Neural cell (in vitro differentiated cells): Measurements from ENCODE around the gene ILRUN. TPM values are rescaled to one million over a fixed set of nuclear protein-coding genes. Genes with fewer than 3 reads are reported as not detected.

ENCODE experiments used
- H2AFZ ChIP-seq: fragments of 200-600, 300-800 bp; sonication (generic), shearing (Covaris generic); 2 replicates; pipeline ENCODE4 v1.6.0; 2014; ENCODE audit warnings: low read depth, mild to moderate bottlenecking, antibody characterized with exemption, low read length, moderate library complexity
- H3F3A ChIP-seq: fragments of 200-600 bp; shearing (Covaris generic); 2 replicates; pipeline ENCODE4 v1.6.1; 2016; ENCODE audit warnings: mild to moderate bottlenecking, moderate library complexity, mixed read lengths, antibody characterized with exemption, low read length; ENCODE audit not compliant: insufficient read depth, poor library complexity, severe bottlenecking
- H3K27ac ChIP-seq: fragments of 200-600, 300-800 bp; sonication (generic), shearing (Covaris generic); 2 replicates; pipeline ENCODE4 v1.5.1; 2014; ENCODE audit warnings: mild to moderate bottlenecking, low read length, moderate library complexity
- H3K27me3 ChIP-seq: fragments of 300-800, 200-600 bp; sonication (generic), shearing (Covaris generic); 2 replicates; pipeline ENCODE4 v1.6.0; 2014; ENCODE audit warnings: mild to moderate bottlenecking, low read depth, low read length, moderate library complexity; ENCODE audit not compliant: insufficient read depth
- H3K36me3 ChIP-seq: fragments of 300-800, 200-600 bp; sonication (generic), shearing (Covaris generic); 2 replicates; pipeline ENCODE4 v1.5.1; 2014; ENCODE audit warnings: mild to moderate bottlenecking, antibody characterized with exemption, low read length, moderate library complexity; ENCODE audit not compliant: insufficient read depth
- H3K4me2 ChIP-seq: fragments of 300-800, 200-600 bp; sonication (generic), shearing (Covaris generic); 2 replicates; pipeline ENCODE4 v1.6.0; 2014; ENCODE audit warnings: mild to moderate bottlenecking, low read length
- H3K4me3 ChIP-seq: fragments of 300-800, 200-600 bp; sonication (generic), shearing (Covaris generic); 2 replicates; pipeline ENCODE4 v1.5.1; 2014; ENCODE audit warnings: mild to moderate bottlenecking, low read length, moderate library complexity
- H3K79me2 ChIP-seq: fragments of 200-600 bp; shearing (Covaris generic); replicated peaks from 2 replicates; pipeline ENCODE4 v1.6.0; 2014; ENCODE audit warnings: mild to moderate bottlenecking, low read length, moderate library complexity; ENCODE audit not compliant: insufficient read depth
- H3K9ac ChIP-seq: fragments of 300-800, 200-600 bp; sonication (generic), shearing (Covaris generic); 2 replicates; pipeline ENCODE4 v1.6.1; 2016; ENCODE audit warnings: mild to moderate bottlenecking, low read length, mixed read lengths
- H3K9me2 ChIP-seq: fragments of 200-600 bp; shearing (Covaris generic); 2 replicates; pipeline ENCODE4 v1.6.1; 2016; ENCODE audit warnings: mild to moderate bottlenecking, low read length, mixed read lengths; ENCODE audit not compliant: insufficient read depth
- H3K9me3 ChIP-seq: fragments of 200-600, 300-800 bp; sonication (generic), shearing (Covaris generic); 2 replicates; pipeline ENCODE4 v1.6.1; 2016; ENCODE audit warnings: mild to moderate bottlenecking, mixed run types, low read length, moderate library complexity, mixed read lengths
- H4K20me1 ChIP-seq: fragments of 200-600 bp; shearing (Covaris generic); 2 replicates; pipeline ENCODE4 v1.6.1; 2016; ENCODE audit warnings: mild to moderate bottlenecking, mixed run types; ENCODE audit not compliant: insufficient read depth
- EP300 ChIP-seq: fragments of 450-650 bp; conservative IDR thresholded peaks from 2 replicates; pipeline ENCODE4 v1.6.1; 2014; ENCODE audit warnings: antibody characterized with exemption, mild to moderate bottlenecking, moderate library complexity; ENCODE audit not compliant: poor library complexity, severe bottlenecking
- EZH2 ChIP-seq: fragments of 200-600, 300-800 bp; shearing (Covaris generic), sonication (generic); IDR thresholded peaks from 2 replicates; pipeline ENCODE4 v1.6.1; 2014; ENCODE audit warnings: antibody characterized with exemption, low read length, borderline replicate concordance, mild to moderate bottlenecking; ENCODE audit not compliant: insufficient read depth, poor library complexity, severe bottlenecking
- MXI1 ChIP-seq: fragments of 450-650 bp; conservative IDR thresholded peaks from 2 replicates; pipeline ENCODE4 v1.6.1; 2014; ENCODE audit warnings: antibody characterized with exemption, mild to moderate bottlenecking; ENCODE audit not compliant: poor library complexity, severe bottlenecking
- POLR2AphosphoS5 ChIP-seq: IDR thresholded peaks from 2 replicates; pipeline ENCODE4 v1.6.1; 2012
- RAD21 ChIP-seq: fragments of 450-650 bp; conservative IDR thresholded peaks from 2 replicates; pipeline ENCODE4 v1.6.1; 2014; ENCODE audit warnings: antibody characterized with exemption, mild to moderate bottlenecking, moderate library complexity
- SMC3 ChIP-seq: fragments of 450-650 bp; conservative IDR thresholded peaks from 2 replicates; pipeline ENCODE4 v1.6.1; 2014; ENCODE audit warnings: antibody characterized with exemption, mild to moderate bottlenecking, moderate library complexity; ENCODE audit not compliant: poor library complexity
- polyA plus RNA-seq: library from polyadenylated mRNA; depleted of rRNA; stranded (reverse); fragments of >200 nt; gene quantifications from 2 replicates; pipeline ENCODE4 v1.2.3, GENCODE V29; 2014
- TF ChIP-seq, protein P1 (sequence below): IDR thresholded peaks from 2 replicates; pipeline ENCODE4 v1.6.1; 2012; ENCODE audit warnings: borderline replicate concordance
- TF ChIP-seq, protein P2 (sequence below): fragments of 450-650 bp; IDR thresholded peaks from 2 replicates; pipeline ENCODE4 v1.5.1; 2014; ENCODE audit warnings: antibody characterized with exemption, mild to moderate bottlenecking, moderate library complexity; ENCODE audit not compliant: poor library complexity, severe bottlenecking

Gene ILRUN
- polyA plus RNA-seq, 1 donor from 2014 or later = 16.0 TPM

DNA sequence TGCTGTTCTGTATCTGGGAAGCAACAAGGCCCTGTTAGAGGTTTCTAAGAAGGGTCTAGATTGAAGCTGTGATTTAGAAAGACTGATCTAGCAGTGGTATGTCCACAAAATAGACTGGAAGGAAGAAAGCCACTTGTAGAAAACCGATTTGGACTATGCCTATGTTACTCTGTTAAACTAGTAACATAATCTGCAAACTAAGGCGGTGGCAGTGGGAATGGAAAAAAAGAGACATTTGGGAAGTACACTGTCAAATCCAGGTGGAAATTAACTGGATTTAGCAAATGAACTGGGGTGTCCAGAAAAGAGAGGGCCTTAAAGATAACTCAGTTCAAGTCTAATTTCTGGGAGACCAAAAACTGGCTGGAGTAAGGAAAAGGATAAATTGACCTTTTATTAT lies 11.6 kb downstream of the ILRUN start:
- Histone ChIP-seq H4K20me1 (no peaks in the 10 kb centered on the region), H3K27me3 (no peaks in the 10 kb centered on the region)

DNA sequence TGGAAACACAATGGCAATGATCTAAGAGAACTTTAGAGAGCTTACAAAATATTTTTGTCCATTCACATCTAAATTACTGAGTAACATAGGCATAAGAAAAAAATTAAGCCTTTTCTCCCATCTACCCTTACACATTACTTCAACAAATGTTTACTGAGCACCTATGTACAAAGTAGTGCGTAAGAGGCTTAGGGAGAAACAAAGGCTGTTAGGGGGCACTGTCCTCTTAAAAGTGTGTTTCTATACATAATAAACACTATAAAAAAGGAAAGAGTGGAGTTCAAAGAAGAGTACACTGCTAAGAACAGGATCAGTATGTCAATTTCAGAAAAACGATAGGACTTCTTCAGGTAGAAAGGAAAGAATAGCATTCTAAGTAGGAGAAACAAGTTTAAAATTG lies 12.2 kb downstream of the ILRUN start:
- Histone ChIP-seq H3K9me3 (no peaks in the 10 kb centered on the region), H3K9ac (no peak overlapping the region), H3F3A (no peaks in the 10 kb centered on the region), H3K27ac (no peak overlapping the region), H3K79me2 (peaks cover 27% of the 10 kb centered on the region), H3K4me2 (no peak overlapping the region), H3K9me2 (no peaks in the 10 kb centered on the region), H2AFZ (no peak overlapping the region), H3K36me3 (no peaks in the 10 kb centered on the region), H4K20me1 (no peaks in the 10 kb centered on the region), H3K4me3 (no peak overlapping the region), H3K27me3 (no peaks in the 10 kb centered on the region)
- TF ChIP-seq EZH2 = no peak
- no peak for TF ChIP-seq SMC3
- TF ChIP-seq MXI1 = no peak

More for the DNA sequence above, 11.6 kb downstream of the ILRUN start:
- Histone ChIP-seq H3K9ac (no peak overlapping the region), H3K4me3 (no peak overlapping the region), H3F3A (no peaks in the 10 kb centered on the region), H3K36me3 (no peaks in the 10 kb centered on the region), H3K79me2 (peaks cover 33% of the 10 kb centered on the region), H3K9me2 (no peaks in the 10 kb centered on the region), H3K9me3 (no peaks in the 10 kb centered on the region), H2AFZ (no peak overlapping the region), H3K27ac (no peak overlapping the region), H3K4me2 (no peak overlapping the region)
- TF ChIP-seq EP300 (no peak), POLR2AphosphoS5 (no peak), SMC3 (no peak), MXI1 (no peak), RAD21 (no peak), EZH2 (no peak)
- TF ChIP-seq, protein P1, sequence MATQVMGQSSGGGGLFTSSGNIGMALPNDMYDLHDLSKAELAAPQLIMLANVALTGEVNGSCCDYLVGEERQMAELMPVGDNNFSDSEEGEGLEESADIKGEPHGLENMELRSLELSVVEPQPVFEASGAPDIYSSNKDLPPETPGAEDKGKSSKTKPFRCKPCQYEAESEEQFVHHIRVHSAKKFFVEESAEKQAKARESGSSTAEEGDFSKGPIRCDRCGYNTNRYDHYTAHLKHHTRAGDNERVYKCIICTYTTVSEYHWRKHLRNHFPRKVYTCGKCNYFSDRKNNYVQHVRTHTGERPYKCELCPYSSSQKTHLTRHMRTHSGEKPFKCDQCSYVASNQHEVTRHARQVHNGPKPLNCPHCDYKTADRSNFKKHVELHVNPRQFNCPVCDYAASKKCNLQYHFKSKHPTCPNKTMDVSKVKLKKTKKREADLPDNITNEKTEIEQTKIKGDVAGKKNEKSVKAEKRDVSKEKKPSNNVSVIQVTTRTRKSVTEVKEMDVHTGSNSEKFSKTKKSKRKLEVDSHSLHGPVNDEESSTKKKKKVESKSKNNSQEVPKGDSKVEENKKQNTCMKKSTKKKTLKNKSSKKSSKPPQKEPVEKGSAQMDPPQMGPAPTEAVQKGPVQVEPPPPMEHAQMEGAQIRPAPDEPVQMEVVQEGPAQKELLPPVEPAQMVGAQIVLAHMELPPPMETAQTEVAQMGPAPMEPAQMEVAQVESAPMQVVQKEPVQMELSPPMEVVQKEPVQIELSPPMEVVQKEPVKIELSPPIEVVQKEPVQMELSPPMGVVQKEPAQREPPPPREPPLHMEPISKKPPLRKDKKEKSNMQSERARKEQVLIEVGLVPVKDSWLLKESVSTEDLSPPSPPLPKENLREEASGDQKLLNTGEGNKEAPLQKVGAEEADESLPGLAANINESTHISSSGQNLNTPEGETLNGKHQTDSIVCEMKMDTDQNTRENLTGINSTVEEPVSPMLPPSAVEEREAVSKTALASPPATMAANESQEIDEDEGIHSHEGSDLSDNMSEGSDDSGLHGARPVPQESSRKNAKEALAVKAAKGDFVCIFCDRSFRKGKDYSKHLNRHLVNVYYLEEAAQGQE = no peak
- TF ChIP-seq, protein P2, sequence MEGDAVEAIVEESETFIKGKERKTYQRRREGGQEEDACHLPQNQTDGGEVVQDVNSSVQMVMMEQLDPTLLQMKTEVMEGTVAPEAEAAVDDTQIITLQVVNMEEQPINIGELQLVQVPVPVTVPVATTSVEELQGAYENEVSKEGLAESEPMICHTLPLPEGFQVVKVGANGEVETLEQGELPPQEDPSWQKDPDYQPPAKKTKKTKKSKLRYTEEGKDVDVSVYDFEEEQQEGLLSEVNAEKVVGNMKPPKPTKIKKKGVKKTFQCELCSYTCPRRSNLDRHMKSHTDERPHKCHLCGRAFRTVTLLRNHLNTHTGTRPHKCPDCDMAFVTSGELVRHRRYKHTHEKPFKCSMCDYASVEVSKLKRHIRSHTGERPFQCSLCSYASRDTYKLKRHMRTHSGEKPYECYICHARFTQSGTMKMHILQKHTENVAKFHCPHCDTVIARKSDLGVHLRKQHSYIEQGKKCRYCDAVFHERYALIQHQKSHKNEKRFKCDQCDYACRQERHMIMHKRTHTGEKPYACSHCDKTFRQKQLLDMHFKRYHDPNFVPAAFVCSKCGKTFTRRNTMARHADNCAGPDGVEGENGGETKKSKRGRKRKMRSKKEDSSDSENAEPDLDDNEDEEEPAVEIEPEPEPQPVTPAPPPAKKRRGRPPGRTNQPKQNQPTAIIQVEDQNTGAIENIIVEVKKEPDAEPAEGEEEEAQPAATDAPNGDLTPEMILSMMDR = no peak
